Heart left ventricle (tissue), 11 donors: ENCODE results near the gene TBCB. TPM values are rescaled to one million over a fixed set of nuclear protein-coding genes. Genes with fewer than 3 reads are reported as not detected.

ENCODE experiments used
- polyA plus RNA-seq, 2 donors: library from polyadenylated mRNA; stranded (reverse); fragments of 200-250 nt; gene quantifications; one replicate each; pipeline ENCODE4 v1.2.3, GENCODE V29; 2013
- total RNA-seq, 9 donors: library from RNA; depleted of rRNA in 2 of 9; stranded (reverse); fragments of >200 nt in 2 of 9; fragmentation: NEBNext Ultra II Directional in 3 of 9; extraction: Animal tissue kit (Norgen Biotek cat#: 25700) in 3 of 9; gene quantifications; one replicate each; pipeline versions ENCODE4 v1.1.0 to v1.2.4, GENCODE V29; 2016 to 2023
- donor health status: ischemic (EF 13 %, LVEDD 7.1; RV severe dilation, severe dysfunction).
- donor health status: healthy with polysubstance abuse.
- donor health status: DM: no; HTN: yes; CAD: no.
- donor health status: DM: no; HTN: no; CAD: no.
- donor health status: ischemic (EF 25% LVEDD 5.7; RV mildly dilated, moderate dysfunction).
- donor health status: healthy.
- donor health status: DM: yes; HTN: yes; CAD: no.
- donor health status: PGD.
- donor health status: nonischemic (EF 23%, LVEDD 6.1; RV moderate dilation, normal function).

Gene TBCB
- total and polyA plus RNA-seq, 11 donors, result 89.8 to 171 (median 111) TPM

Other genes with a start within 250 kb of the TBCB start
- gene APLP1, start 246.9 kb upstream of the TBCB start, total RNA-seq, result 10 to 100 TPM in 8 of 9 donors, 1 to 10 TPM in 1; 8.9 to 44.3 (median 25.3) TPM
- gene APLP1, start 246.9 kb upstream of the TBCB start, polyA plus RNA-seq, result 10 to 100 TPM in 1 of 2 donors, 1 to 10 TPM in 1; 2.1 to 19.0 TPM
- gene NFKBID, start 214.9 kb upstream of the TBCB start, total RNA-seq, result 10 to 100 TPM in 1 of 9 donors, 1 to 10 TPM in 7, under 1 TPM in 1; 0.79 to 12.3 (median 3.0) TPM
- gene NFKBID, start 214.9 kb upstream of the TBCB start, polyA plus RNA-seq, result 1 to 10 TPM; 2.8 to 3.1 TPM
- gene HCST, start 212.9 kb upstream of the TBCB start, total RNA-seq, result 10 to 100 TPM in 2 of 9 donors, 1 to 10 TPM in 6, not detected in 1; 2.3 to 31.7 (median 4.7) TPM
- 10 to 100 TPM in 1 of 2 donors, 1 to 10 TPM in 1; 3.2 to 10.1 TPM for gene HCST, start 212.9 kb upstream of the TBCB start, polyA plus RNA-seq
- gene TYROBP, start 207.2 kb upstream of the TBCB start, total RNA-seq, result 100 to 1,000 TPM in 2 of 9 donors, 10 to 100 TPM in 7; 12.6 to 237 (median 19.4) TPM
- gene TYROBP, start 207.2 kb upstream of the TBCB start, polyA plus RNA-seq, result 10 to 100 TPM; 17.1 to 42.7 TPM
- 10 to 100 TPM in 3 of 9 donors, 1 to 10 TPM in 6; 4.5 to 18.6 (median 8.5) TPM for gene LRFN3, start 179.1 kb upstream of the TBCB start, total RNA-seq
- 10 to 100 TPM in 1 of 2 donors, 1 to 10 TPM in 1; 6.3 to 14.7 TPM for gene LRFN3, start 179.1 kb upstream of the TBCB start, polyA plus RNA-seq
- gene SDHAF1, start 120.3 kb upstream of the TBCB start, total RNA-seq, result 10 to 100 TPM in 8 of 9 donors, 1 to 10 TPM in 1; 9.7 to 41.8 (median 11.4) TPM
- 10 to 100 TPM in 1 of 2 donors, 1 to 10 TPM in 1; 9.8 to 18.5 TPM for gene SDHAF1, start 120.3 kb upstream of the TBCB start, polyA plus RNA-seq
- under 1 TPM in 5 of 9 donors, not detected in 4; 0.12 to 0.50 (median 0.19) TPM for gene SYNE4, start 106.7 kb upstream of the TBCB start, total RNA-seq
- under 1 TPM; 0.15 to 0.17 TPM for gene SYNE4, start 106.7 kb upstream of the TBCB start, polyA plus RNA-seq
- 10 to 100 TPM in 6 of 9 donors, 1 to 10 TPM in 3; 7.3 to 22.5 (median 11.5) TPM for gene ALKBH6, start 101.3 kb upstream of the TBCB start, total RNA-seq
- 10 to 100 TPM; 13.4 TPM for gene ALKBH6, start 101.3 kb upstream of the TBCB start, polyA plus RNA-seq
- 1 to 10 TPM; 2.2 to 8.0 (median 4.3) TPM for gene CLIP3, start 82.6 kb upstream of the TBCB start, total RNA-seq
- gene CLIP3, start 82.6 kb upstream of the TBCB start, polyA plus RNA-seq, result 1 to 10 TPM; 1.3 TPM
- 1 to 10 TPM; 2.3 to 6.0 (median 4.3) TPM for gene THAP8, start 61.2 kb upstream of the TBCB start, total RNA-seq
- 1 to 10 TPM; 6.0 to 7.3 TPM for gene THAP8, start 61.2 kb upstream of the TBCB start, polyA plus RNA-seq
- gene WDR62, start 60.6 kb upstream of the TBCB start, total RNA-seq, result 10 to 100 TPM in 3 of 9 donors, 1 to 10 TPM in 6; 2.5 to 24.3 (median 7.7) TPM
- gene WDR62, start 60.6 kb upstream of the TBCB start, polyA plus RNA-seq, result 10 to 100 TPM in 1 of 2 donors, 1 to 10 TPM in 1; 1.4 to 20.6 TPM
- not detected for gene OVOL3, start 4.3 kb upstream of the TBCB start, total RNA-seq
- gene OVOL3, start 4.3 kb upstream of the TBCB start, polyA plus RNA-seq, result not detected
- gene POLR2I, start 593 bp upstream of the TBCB start, total RNA-seq, result 100 to 1,000 TPM in 5 of 9 donors, 10 to 100 TPM in 4; 80.4 to 153 (median 107) TPM
- gene POLR2I, start 593 bp upstream of the TBCB start, polyA plus RNA-seq, result 100 to 1,000 TPM in 1 of 2 donors, 10 to 100 TPM in 1; 93.1 to 180 TPM
- 1,000 to 10,000 TPM in 1 of 9 donors, 100 to 1,000 TPM in 8; 272 to 1,054 (median 860) TPM for gene CAPNS1, start 24.6 kb downstream of the TBCB start, total RNA-seq
- 1,000 to 10,000 TPM in 1 of 2 donors, 100 to 1,000 TPM in 1; 956 to 1,083 TPM for gene CAPNS1, start 24.6 kb downstream of the TBCB start, polyA plus RNA-seq
- gene COX7A1, start 37.0 kb downstream of the TBCB start, total RNA-seq, result 1,000 to 10,000 TPM in 7 of 9 donors, 100 to 1,000 TPM in 2; 414 to 2,982 (median 2,187) TPM
- 1,000 to 10,000 TPM in 1 of 2 donors, 100 to 1,000 TPM in 1; 470 to 2,188 TPM for gene COX7A1, start 37.0 kb downstream of the TBCB start, polyA plus RNA-seq
- gene ZNF565, start 99.2 kb downstream of the TBCB start, total RNA-seq, result 1 to 10 TPM; 2.3 to 4.3 (median 3.0) TPM
- 1 to 10 TPM; 2.6 to 3.6 TPM for gene ZNF565, start 99.2 kb downstream of the TBCB start, polyA plus RNA-seq
- 10 to 100 TPM; 28.2 to 53.7 (median 35.1) TPM for gene ZNF146, start 99.6 kb downstream of the TBCB start, total RNA-seq
- 10 to 100 TPM; 14.1 to 41.1 TPM for gene ZNF146, start 99.6 kb downstream of the TBCB start, polyA plus RNA-seq